D721Med (cell line): Measurements from ENCODE around the gene NXN.
"Not testable (repeated sequence)": the region's sequence is repeated elsewhere in the genome, so short reads cannot be mapped to it uniquely, and the experiment has no call there.

Source experiments
- DNase-seq: peaks from one replicate; pipeline ENCODE4 v3.0.0; 2011; ENCODE audit warnings: low spot score; ENCODE audit not compliant: insufficient read length
- FAIRE-seq: peaks from 2 replicates; lab custom pipeline; 2011; peaks lifted over from hg19 to GRCh38; lab: Jason Lieb, UNC
- TF ChIP-seq, protein P1 (sequence below): IDR thresholded peaks from 2 replicates; pipeline ENCODE4 v1.5.1; 2012; ENCODE audit warnings: mild to moderate bottlenecking, control low read depth; ENCODE audit not compliant: insufficient read depth; ENCODE audit errors: missing control alignments

Gene NXN

DNA sequence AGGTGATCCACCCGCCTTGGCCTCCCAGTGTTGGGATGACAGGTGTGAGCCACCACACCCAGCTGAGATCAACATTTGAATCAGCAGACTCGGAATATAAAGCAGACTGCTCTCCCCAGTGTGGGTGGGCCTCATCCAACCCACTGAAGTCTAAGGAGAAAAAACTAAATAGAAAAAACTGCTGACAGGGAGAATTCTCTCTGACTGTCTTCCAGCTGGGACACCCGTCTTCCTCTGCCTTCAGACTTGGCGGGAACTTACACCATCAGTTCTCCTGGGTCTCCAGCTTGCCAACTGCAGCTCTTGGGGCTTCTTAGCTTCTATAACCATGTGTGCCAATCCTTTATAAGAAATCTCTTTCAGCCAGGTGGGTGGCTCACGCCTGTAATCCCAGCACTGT lies 106.7 kb downstream of the NXN start:
- no peak for FAIRE-seq

DNA sequence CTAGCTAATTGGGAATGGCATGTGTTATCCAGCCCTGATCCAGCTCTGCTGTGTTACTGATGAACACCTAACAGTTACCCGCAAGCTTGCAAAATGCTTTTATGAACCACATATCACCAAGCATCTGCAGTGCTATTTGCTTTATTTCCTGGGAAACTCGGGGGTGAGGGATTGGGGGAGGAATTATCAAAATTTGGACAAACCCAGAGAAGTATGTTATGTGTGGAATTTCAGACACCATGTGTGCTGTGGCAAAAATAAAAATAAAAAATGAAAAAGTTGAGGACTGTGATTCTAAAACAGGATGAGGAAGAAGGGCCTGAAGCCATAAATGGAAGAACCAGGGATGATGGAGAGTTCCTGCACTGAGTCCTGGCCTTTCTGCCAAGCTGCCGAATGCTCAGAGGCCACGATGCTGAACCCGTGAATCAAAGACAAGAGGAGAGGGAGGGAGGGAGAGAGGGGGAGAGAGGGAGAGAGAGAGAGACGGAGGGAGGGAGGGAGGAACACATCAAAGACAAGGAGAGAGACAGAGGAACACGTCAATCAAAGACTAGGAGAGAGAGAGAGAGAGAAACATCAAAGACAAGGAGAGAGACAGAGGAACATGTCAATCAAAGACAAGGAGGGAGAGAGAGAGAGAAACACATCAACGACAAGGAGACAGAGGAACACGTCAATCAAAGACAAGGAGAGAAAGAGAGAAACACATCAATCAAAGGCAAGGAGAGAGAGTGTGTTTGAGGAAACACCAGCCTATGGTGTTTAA lies 107.6 kb downstream of the NXN start:
- TF ChIP-seq, protein P1, sequence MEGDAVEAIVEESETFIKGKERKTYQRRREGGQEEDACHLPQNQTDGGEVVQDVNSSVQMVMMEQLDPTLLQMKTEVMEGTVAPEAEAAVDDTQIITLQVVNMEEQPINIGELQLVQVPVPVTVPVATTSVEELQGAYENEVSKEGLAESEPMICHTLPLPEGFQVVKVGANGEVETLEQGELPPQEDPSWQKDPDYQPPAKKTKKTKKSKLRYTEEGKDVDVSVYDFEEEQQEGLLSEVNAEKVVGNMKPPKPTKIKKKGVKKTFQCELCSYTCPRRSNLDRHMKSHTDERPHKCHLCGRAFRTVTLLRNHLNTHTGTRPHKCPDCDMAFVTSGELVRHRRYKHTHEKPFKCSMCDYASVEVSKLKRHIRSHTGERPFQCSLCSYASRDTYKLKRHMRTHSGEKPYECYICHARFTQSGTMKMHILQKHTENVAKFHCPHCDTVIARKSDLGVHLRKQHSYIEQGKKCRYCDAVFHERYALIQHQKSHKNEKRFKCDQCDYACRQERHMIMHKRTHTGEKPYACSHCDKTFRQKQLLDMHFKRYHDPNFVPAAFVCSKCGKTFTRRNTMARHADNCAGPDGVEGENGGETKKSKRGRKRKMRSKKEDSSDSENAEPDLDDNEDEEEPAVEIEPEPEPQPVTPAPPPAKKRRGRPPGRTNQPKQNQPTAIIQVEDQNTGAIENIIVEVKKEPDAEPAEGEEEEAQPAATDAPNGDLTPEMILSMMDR, result no peak
- DNase-seq (no peak), FAIRE-seq (no peak)

More for the DNA sequence above, 106.7 kb downstream of the NXN start:
- TF ChIP-seq, protein P1, result no peak
- no peak for DNase-seq

DNA sequence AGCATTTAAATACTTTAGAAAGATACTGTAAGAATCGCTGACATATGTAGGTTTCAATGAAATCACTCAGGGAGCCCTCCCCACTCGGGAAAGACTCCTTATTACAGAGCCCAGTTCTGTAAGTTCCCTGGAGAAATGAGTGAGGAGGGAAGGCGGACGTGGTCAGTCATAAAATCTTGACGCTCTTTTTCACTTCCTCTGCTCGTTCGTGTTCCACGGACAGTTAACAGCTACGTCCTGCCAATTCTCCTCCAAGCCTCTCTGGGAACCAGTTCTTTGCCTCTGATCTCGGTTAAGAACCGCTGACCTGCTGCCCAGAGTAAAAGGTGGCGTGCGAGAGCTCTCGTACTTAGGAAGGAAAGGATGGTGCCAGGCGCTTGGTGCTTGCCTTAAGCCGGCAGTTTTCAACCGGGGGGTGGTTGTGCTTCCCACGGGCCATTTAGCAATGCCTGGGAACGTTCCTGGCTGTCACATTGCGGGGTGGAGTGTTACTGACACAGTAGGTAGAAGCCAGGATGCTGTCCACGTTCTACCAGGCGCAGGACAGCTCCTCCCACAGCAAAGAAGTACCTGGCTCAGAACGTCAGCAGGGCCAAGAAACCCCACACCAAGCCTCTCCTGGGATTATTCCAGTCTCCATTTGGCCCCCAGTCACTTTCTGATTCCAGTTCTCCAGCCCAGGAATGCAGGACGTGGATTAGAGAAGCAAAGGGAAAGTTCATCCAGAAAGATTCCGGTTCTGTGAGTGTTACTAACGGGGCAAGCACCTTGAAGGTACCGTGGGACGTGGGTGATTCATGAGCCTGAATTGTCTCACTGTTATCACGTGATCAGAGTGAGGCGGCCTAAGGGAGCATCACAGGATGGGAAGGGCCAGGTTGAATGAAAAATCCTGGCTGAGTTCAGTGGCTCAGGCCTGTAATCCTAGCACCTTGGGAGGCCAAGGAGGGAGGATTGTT lies 109.7 kb downstream of the NXN start:
- TF ChIP-seq, protein P1, result no peak
- DNase-seq (no peak), FAIRE-seq (no peak)

DNA sequence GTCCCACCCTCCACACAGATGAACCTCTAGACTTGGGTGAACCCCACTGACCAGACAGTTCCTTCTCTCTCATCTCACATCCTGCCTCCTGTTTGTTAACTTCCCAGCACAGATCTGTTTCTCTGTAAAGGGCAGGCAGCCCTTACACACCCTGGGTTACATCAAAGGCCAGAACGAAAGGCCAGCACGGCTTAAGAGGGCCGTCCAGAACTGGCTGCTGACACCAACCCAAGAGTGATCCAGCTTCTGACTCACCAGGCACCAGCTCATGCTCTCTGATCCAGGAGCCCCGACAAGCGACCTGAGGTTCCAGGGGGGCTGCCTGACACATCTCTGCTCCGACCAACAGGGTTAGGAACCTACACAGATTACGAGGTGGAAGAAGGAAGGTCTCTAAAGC lies 110.5 kb downstream of the NXN start:
- DNase-seq (no peak), FAIRE-seq (no peak)
- TF ChIP-seq, protein P1, result no peak

DNA sequence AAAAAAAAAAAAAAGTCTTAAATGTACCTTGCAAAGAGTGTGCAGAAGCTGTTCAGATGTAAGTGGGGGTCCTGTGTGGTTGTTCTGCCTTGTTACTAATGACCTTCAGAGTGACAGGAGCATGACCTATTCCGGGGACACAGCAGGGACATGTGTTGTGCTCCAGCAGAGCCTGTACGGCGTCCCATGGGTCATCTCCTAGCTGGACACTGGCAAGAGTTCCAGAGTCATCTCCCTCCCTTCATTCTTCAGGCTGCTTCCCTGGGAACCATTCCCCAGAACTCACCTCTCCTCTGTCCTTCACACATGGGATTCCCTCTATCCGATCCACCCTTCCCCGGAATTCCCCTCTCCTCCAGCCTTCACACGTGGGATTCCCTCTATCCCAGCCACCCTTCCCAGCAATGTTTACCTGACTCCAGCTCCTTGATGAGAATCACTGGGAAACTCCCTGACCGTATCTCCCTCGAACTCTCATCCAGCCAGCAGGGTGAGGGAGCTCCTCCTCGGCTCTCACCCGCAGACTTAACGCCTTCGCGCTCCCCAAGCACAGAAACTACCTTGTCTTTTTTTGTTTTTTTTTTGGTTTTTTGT lies 111.6 kb downstream of the NXN start:
- no peak for DNase-seq
- FAIRE-seq, result no peak
- TF ChIP-seq, protein P1, result no peak

DNA sequence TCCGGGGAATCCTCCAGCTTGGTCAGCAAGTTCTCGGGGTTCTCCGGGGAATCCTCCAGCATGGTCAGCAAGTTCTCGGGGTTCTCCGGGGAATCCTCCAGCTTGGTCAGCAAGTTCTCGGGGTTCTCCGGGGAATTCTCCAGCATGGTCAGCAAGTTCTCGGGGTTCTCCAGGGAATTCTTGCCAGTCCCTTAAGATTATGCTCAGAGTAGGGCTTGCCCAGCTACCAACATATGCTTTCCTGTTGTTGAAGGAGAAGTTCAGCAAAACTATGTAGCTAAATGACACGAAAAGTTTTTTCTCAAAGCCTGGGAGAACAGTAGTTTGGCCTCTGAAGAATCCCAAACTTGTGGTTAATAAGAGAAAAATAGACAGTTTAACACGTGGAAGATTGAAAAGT lies 112.3 kb downstream of the NXN start:
- FAIRE-seq, DNase-seq: not testable (repeated sequence)

DNA sequence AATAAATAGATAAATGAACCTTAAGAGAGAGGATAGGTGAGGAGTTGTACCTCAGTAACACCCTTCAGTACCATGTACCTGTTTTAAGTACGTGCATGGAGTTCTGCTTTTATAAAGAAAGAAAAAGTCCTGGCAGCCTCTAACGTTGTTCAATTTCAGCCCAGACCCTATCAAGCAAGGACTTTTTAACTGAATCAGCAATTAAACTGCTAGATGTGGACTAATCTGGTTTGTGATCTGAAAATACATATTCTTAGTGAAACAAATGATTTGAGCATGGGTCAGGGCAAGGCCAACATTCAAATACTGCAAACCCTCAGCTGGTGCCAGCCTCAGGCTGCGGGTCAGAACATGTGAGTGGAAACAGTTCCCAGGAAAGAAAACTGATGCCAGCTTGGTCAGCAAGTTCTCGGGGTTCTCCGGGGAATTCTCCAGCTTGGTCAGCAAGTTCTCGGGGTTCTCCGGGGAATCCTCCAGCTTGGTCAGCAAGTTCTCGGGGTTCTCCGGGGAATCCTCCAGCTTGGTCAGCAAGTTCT lies 112.9 kb downstream of the NXN start:
- TF ChIP-seq, protein P1, result no peak
- FAIRE-seq (no peak), DNase-seq (no peak)
